ENCODE measurements around the gene JMJD1C.
A peak's percentile ranks its signal among the peaks of the same experiment; 100 is the strongest.

The JMJD1C gene

GRCh38 chr10:63221950-63222349 lies 243.8 kb downstream of the JMJD1C start:
- TF ChIP-seq CTCF (IDR thresholded peaks at IDR 0.05; ENCODE audit: control insufficient read depth, extremely low read depth, insufficient read depth): no peak
- H3K4me3 ChIP-seq (ENCODE audit: low read depth, low read length): no peak overlapping the region

GRCh38 chr10:63219749-63220148 lies 246.0 kb downstream of the JMJD1C start:
- TF ChIP-seq CTCF (IDR thresholded peaks at IDR 0.05; ENCODE audit: control insufficient read depth, extremely low read depth, insufficient read depth): no peak
- H3K4me3 ChIP-seq (ENCODE audit: low read depth, low read length): no peak overlapping the region
- DNase-seq (ENCODE audit: low read depth): no peak

More at GRCh38 chr10:63221950-63222349, 243.8 kb downstream of the JMJD1C start:
- DNase-seq (ENCODE audit: low read depth): no peak

GRCh38 chr10:63217120-63217605 lies 248.6 kb downstream of the JMJD1C start:
- H3K4me3 ChIP-seq (ENCODE audit: low read depth, low read length): no peak overlapping the region
- no peak for DNase-seq (ENCODE audit: low read depth)
- peak; percentile 56 for TF ChIP-seq CTCF (IDR thresholded peaks at IDR 0.05; ENCODE audit: control insufficient read depth, extremely low read depth, insufficient read depth)

GRCh38 chr10:63214571-63214970 lies 251.2 kb downstream of the JMJD1C start:
- DNase-seq (ENCODE audit: low read depth): no peak
- no peak for TF ChIP-seq CTCF (IDR thresholded peaks at IDR 0.05; ENCODE audit: control insufficient read depth, extremely low read depth, insufficient read depth)
- no peak overlapping the region for H3K4me3 ChIP-seq (ENCODE audit: low read depth, low read length)

GRCh38 chr10:63213489-63213888 lies 252.3 kb downstream of the JMJD1C start:
- TF ChIP-seq CTCF (IDR thresholded peaks at IDR 0.05; ENCODE audit: control insufficient read depth, extremely low read depth, insufficient read depth): no peak
- DNase-seq (ENCODE audit: low read depth): no peak
- no peak overlapping the region for H3K4me3 ChIP-seq (ENCODE audit: low read depth, low read length)

GRCh38 chr10:63210611-63211196 lies 255.1 kb downstream of the JMJD1C start:
- no peak for TF ChIP-seq CTCF (IDR thresholded peaks at IDR 0.05; ENCODE audit: control insufficient read depth, extremely low read depth, insufficient read depth)
- DNase-seq (ENCODE audit: low read depth): no peak
- no peak overlapping the region for H3K4me3 ChIP-seq (ENCODE audit: low read depth, low read length)

- H3K4me3 ChIP-seq (ENCODE audit: low read depth, low read length): no peak overlapping the region
- no peak for DNase-seq (ENCODE audit: low read depth)
- no peak for TF ChIP-seq CTCF (IDR thresholded peaks at IDR 0.05; ENCODE audit: control insufficient read depth, extremely low read depth, insufficient read depth)
These were observed 256.1 kb downstream of the JMJD1C start for GRCh38 chr10:63209705-63210104.

All from LNCaP clone FGC (cell line).